ENCODE data around the gene MGRN1.

The MGRN1 gene

DNA sequence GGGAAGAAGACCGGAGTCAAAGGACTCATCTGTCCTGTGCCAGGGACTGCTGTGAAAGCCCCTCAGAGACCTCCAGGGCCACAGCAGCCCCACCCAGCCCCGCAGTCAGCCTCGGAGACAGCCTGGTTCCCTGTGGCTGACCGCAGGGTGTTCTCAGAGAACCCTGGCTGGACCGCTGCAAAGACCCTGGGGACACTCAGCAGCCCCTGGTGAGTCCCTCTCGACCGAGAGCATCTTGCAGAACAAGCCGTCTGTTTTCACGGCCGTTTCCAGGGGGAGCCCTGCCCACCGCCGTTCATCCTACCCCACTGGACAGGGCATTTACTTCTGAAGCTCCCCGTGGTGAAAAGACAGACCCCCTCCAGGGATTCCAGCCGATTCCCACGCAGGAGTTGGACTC lies 20.2 kb upstream of the MGRN1 start:
- DNase-seq, result no peak

DNA sequence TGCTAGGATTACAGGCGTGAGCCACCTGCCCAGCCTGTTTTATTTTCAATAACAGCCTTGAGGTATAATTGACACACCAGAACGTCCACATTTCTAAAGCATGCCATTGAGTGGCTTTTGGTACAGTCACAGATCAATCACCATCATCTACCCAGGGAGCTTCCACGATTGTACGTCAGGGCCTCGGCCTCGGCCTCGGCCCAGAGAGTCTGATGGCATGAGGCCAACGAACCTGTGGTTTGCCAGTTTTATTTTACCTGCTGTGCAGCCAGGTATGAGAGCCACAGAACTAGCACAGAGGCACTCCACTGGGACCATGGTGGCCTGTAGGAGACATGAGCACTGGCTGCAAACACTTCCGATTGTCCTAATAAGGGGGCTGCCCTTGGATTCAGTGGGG lies 18.3 kb upstream of the MGRN1 start:
- no peak for DNase-seq

DNA sequence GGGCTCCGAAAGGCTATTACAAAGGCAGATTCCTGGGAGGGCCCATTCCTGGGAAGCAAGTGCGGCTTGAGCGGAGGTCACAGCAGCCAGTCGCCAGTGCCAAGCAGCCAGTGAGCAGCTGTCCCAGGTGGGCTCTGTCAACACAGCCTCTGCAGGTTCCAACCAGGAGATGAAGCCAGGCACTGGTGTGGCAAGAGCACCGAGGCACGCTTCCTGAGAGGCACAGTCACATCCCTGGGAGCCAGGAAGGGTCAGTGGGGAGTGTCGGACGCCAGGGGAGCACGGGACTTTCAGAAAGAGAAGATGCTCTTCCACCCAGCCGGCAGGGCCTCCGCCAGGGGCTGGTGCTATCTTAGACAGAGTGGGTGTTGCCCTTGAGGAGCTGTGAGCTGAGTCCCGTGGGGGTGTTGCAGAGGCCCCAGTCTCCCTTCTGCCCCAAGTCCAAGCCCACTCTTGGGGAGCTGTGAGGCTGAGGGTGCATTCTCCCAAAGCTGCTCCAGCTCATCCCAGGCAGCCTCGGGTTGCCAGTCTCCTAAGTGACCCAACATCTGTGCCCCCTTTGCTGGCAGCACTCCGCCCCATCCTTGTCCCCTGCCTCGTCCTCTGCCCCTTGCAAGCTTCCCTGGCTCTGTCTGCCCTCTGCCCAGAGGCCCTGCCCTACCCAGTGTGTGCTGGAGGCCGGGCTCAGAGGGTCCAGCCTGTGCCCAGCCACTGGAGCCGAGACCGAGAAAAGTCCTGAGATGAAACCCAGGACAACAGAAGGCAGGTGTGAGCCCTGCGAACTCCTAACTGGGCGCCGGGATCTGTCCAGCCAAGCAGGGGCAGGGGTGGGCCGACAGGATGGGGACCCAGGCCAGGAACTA lies 16.6 kb upstream of the MGRN1 start:
- DNase-seq, result no peak

DNA sequence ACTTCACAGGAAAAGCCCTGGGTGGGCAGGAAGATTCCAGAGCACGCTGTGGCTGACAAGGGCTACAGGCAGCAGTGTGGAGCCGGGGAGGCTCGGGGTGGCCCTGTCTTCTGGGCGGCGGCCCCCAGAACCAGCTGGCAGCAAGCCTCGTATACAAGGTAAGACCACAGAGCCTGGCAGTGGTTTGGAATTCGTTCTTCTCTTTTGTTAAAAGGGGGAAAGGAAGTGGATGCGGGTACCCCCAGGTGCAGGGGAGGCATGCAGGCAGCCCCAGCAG lies 16.0 kb upstream of the MGRN1 start:
- DNase-seq, result no peak

DNA sequence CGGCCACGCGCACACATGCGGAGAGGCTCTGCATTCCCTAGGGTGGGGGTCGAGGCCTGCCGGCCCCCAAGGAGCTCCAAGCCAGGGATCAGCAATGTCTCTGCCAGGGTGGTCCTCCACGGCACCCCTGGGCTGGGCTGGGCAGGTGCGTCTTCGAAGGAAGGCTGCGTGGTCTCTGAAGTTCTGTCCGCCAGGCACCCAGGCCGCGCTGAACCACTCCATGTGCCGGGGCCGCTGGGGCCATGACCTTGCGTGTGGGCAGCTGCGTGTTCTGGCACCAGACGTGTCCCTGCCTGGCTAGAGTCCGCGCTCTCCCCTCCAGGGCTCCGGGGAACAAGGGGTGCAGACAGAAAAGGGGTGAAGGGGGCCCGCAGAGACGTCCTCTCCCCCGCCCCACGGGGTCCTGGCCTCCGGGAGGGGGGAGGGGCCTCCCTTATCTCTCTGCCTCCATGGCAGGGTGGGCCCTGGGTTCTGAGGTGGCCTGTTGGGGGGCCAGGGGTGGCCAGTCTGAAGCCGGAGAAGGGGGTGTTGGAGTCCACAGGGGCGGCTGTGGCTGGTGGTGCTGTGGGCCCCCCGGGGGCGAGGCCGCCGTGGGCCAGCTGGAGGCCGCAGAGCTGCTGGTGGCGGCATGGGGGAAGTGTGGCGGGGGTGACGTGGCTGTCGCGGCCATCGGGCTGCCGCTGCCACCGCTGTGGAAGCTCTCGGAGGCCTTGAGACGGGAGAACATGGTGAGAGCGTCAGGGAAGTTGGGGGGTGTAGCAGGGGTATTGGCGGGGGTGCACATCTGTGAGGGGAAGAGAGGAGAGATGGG lies 15.2 kb upstream of the MGRN1 start:
- no peak for DNase-seq

DNA sequence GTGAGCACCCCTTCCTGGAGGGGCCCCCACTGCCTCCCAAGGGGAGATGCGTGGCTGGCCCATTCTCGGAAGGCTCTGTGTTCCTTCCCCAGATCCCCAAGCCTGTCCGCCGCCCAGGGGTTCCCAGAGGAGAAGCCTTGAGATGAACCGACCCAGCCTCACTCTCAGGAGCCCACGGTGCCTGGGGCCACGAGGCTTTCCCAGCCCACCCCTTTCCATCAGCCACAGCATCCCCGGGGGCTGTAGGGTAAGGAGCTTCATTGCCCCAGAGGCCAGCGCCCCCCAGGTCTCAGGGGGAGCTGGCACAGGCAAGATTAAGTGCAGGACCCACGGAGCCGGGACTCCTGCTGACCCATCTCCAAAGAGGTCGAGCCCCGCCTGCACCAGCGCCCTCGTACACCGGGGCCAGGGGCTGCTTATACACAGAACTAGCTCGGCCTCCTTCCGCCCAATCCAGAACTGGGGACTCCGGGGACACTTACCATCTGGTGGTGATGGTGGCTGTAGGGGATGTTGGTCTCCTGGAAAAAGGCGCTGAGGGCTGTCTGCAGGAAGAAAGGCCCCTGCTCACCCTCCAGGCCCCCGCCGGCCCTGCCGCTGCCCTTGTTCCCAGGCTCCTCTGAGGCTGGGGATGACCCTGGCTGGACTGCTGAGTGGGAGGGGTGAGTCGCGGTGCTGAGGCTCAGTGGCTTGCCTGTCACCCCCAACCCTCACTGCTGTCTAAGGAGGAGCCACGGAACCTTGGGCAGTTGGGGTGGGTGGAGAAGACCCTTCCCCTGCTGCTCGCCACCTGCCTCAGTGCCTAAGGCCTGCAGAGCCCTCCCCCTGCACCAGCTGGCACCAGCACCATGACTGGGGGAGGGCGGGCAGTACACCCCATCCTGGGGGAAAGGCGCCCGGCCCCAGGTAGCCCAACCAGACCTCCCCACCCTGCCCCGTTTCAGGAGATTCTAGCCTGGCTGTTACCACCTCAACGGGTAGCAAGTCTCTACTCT lies 14.3 kb upstream of the MGRN1 start:
- DNase-seq, result no peak

DNA sequence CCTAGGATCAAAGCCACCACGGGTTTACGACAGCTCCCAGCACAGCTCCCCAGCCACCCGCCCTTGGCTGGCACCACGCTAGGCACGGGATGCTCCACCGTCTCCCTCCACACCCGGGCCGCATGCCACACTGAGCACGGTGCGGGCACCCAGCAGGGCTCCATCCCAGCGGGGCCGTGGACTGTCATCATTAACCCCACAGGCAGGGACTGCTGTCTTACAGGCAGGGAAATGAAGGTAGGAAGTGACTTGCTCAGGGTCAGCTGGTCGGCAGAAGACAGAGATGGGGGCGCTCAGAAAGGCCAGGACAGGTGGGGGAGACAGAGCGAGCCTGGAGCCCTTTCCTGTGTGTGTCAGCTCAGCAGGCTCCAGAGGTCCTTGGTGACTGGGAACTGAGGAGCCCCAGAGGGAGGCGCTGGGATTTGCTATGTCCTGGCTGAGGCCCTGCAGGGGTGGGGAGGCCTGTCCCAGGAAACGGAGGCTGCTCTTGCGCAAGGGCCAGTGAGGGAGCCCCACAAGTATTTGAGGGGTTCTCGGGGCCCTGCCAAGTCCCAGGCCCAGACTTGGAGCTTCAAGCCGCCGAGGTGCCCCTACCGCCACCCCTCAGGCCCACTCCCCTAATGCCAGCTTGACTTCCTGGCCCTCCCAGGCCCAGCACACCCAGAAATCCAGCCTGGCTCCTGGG lies 13.1 kb upstream of the MGRN1 start:
- DNase-seq, result no peak

DNA sequence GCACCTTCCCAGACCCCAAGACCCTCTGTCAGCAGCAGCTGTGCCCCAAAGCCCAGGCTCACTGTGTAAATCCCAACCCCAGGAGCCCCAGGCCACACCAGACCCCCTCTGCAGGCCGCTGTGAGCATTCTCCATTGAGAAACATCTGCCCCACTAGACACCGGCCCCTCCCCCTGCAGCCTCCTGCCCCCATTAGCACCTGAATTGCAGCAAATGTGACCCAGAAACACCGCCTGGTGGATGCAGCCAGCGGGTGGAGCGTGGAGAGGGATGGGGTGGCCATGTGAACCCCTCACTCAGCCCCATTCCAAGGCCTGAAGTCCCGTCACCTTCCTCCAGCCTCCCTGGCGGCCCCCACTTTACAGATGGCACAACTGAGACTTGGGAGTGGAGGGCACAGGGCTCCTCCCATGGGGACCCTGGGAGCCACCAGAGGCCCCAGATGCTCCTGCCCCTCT lies 12.1 kb upstream of the MGRN1 start:
- no peak for DNase-seq

DNA sequence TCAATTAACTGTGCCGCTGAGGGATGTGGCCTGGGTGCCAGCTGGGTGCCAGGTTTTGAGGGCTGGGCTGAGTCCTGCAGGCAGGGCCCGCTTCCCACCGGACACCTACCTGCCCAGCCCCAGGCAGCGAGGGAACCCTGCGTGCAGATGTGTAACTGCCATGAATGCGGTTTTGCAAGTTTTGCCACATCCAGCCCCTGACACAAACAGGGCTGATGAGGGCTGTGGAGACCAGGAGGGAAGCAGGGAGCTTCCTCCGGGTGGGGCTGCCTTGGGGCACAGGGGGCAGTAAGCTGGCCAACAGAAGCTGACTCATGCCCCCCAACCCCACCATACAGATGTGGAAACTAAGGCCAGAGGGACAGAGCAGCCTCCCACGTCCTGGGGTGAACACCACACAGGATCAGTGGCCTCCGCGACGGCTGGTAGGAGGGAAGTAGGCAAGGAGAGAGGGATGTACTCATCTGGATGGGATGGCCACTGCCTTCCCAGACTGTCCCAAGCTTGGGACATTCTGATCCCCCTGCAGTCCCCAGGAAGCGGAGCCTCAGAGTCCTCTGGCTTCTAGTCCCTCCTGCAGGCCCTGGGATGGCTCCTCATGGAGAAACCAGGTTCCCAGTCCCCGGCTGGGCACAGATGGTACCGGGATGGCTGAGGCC lies 11.5 kb upstream of the MGRN1 start:
- DNase-seq, result peak; percentile 13 to 30

DNA sequence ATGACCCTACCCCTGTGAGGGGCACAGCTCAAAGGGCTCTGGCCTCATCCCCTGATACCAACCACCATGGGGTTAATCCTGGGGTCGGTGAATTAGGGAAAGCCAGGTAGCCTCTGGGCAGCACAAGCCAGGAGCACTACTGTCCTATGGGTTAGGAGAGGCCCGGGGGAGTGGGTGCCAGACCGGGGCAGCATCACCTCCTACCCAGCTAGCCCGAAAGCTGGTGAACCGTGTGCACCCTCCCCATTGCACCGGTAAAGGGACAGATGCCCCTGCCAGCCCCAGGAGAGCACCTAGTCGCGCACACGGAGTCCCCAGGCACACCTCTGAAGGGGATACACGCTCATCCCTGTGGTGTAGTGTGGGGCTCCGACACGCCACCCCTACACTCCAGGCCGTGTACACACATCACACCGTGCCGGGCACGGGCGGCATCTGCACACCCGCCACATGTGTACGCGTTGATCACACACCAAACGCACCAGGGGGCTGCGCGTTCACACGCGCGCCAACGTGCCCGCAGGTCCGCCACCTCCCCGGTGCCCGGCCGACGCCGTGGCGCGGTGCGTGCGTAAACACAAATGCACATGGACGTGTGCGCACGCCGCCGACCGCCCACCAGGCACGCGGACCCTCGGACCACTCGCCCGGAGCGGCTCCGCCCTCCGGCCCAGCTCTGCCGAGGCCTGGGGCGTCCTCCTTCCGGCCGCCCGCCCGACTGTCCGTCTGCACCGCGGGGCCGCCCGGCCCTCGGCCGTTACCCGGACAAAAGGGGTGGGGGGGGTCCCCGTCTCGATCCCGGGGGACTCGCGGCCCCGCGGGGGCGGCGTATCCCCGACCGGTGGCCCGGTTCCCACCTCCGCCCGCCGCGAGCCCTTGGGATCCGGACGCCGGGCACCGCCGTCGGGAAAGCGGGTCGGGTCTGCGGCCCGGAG lies 10.7 kb upstream of the MGRN1 start:
- DNase-seq, result peak; percentile 36 to 50

DNA sequence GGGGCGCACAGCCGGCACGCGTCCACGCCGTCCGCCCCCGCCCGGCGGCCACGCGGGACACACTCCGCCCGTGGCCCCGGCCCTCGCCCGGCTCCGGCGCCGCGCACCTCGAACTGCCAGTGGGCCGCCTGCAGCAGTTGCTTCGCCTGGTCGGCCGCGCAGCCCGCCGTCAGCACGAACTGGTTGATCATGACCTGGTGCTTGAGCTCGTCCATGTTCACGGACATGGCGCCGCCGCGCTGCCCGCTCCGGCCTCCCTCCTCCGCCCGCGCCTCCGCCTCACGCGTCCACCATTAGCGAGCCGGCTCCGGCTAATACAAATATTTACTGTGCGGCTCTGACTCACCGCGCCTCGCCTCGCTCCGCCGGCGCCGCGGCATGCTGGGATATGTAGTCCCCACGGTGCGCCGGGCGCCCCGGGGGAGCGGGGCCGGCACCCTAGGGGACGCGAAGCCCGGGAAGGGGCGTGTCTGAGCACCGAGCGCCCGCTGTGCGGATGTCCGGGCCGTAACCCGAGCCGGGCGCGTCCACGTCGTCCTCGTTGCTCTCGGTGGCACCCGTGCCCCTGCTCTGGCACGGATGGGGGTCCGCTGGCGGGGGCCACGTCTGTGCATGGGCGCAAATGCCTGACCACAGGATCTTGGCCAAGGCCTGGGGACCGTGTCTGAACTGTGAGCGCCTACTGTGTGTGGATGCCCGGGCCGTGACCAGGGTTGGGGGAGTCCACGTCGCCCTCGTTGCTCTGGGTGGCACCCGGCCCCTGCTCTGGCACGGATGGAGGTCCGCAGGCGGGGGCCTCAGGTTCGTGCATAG lies 9.8 kb upstream of the MGRN1 start, which contains the start of gene UBALD1:
TSS of gene UBALD1 (minus strand) at position 318 of the 813 bp plus-strand sequence. CDS start at position 227, 91 bp downstream.
- peak; percentile 88 to 93 for DNase-seq

DNA sequence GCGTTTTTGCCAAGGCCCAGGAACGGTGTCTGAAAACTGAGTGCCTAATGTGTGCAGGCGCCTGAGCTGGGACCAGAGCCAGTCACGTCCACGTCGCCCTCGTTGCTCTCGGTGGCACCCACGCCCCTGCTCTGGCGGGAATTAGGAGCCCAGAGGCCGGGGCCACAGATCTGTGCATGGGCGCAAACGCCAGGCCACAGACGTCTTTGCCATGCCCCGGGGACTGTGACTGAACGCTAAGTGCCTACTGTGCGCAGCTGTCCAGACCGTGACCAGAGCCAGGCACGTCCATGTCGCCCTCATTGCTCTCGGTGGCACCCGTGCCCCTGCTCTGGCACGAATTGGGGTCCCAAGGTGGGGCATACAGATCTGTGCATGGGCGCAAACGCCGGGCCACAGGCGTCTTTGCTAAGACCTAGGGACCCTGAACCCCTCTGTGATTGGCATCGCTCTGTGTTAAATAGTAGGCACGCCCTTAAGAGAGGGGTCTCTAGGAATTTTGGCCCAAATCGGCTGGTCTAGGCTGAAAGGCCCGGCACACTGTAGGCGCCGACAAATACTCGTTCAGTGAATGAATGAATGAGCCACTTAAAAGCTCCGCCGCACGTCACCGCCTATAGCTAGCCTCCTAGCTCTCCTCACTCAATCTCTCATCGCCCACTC lies 9.1 kb upstream of the MGRN1 start:
- no peak for DNase-seq

DNA sequence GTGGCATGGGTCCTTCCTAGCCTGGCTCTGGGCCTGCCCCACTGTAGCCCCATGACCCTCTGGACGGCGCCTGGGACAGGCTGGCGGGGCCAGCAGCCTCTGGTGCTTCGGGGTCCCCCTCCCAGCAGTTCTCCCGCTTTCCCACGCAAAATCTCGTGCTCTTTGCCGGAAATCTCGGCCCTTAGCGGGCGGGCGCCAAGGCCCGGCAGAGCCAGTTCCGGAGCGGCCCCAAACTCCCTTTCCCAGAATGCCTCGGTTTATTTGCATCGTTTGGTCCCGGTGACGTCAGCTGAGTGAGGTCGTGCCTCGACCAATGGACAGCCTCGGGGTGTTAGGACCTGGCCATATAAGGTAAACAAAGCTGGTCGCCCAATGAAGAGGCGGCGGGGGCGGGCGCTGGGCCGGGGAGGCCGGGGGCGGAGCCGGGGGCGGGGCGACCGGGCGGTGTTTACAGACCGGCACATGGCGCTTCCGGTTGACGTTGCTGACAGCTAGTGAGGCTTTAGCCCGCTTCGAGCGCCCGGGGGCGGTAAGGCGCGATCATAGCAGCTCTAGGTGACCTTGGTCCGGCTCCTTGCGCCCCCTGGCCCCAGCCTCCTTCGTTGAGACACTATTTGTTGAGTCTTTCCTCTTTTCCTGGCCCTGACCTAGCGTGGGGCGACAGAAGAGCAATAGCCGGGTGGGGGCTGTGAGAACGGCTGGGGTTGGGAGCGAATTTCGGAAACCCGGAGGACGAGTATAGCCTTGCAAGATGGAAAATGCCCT lies 8.4 kb upstream of the MGRN1 start:
- DNase-seq, result peak; percentile 100

DNA sequence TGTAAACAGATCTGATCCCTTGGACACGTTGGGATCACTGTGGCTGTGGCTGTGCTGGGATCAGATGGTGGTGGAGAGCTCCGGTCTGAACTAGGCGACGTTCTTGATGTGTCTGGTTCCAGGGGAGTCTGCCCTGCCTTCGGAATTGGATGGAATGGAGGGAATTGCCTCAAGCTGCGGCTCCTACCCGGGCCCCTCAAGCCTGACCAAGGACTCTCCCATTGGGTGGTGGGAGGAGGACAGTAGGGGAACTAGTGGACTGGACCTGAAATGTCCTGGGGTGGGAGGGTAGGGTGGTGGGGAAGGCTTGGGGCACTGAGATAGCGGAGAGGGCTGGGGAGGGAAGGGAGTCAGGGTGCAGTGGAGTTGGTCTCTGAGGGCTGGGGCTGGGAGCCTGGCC lies 6.7 kb upstream of the MGRN1 start:
- DNase-seq, result no peak

DNA sequence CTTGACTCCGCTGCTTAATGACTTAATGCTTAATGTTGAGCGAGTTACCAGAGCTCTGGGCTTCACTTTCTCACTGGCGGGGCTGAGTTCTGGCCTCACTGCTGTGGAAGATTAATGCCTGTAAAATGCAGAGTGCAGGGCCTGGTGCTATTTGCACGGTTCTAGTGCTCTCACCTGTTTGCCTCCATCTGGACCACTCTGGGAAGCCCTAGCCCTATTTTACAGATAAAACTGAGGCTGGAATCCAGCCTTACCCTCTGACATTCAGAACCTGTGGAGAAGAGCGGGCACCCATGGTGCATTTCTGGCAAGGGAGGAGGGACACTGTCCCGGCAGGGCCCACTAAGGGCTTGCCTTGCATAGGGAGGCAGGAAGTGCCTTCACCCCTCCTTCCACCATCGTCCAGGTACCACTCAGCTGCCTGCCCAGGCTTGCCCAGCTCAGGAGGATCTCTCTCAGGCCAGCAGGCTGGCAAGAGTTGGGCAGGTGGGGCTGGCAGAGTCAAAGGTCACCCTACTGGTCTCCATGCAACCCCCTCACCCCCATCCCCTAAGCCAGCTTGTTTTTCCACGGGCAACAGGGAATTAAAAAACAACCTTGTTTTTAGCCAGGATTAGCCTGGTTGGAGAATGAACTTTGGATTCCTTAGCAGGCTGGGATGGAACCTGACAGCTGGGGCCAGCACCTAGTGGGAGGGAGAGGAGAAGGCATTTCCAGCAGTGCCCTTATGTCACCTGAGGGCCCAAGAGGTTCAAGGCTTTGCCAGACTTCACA lies 5.8 kb upstream of the MGRN1 start:
- no peak for DNase-seq

DNA sequence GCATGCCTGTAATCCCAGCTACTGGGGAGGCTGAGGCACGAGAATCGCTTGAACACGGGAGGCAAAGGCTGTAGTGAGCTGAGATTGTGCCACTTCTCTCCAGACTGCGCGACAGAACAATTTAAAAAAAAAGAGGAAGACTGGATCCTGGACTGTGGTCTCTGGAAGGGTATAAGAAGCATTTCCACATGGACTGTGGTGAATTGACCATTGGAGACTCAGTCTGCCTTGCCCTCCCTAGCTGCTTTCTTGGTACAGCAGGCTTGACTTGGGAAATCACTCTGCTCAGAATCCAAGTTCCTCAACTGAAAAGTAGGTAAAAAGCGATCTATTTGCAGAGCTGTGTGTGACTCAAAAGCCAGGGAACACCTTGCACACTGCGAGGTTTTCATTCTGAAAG lies 1.0 kb upstream of the MGRN1 start:
- peak; percentile 90 to 94 for DNase-seq
